ENCODE results near the gene ZRANB2. TPM values are rescaled to one million over a fixed set of nuclear protein-coding genes. Genes with fewer than 3 reads are reported as not detected.

ZRANB2 gene
- total RNA-seq, 1 experiment from 2014 or later: 67.9 TPM

- Histone ChIP-seq H4K20me1 (ENCODE audit: insufficient read depth) (no peaks in the 10 kb centered on the region), H3K9me3 (ENCODE audit: control insufficient read depth in 1 of 2, insufficient read depth in 1 of 2, low read depth in 1 of 2, low read length in 2 of 2) (no peaks in the 10 kb centered on the region), H3K27ac (ENCODE audit: low read depth, low read length) (no peak overlapping the region), H3K9me2 (ENCODE audit: insufficient read depth) (no peaks in the 10 kb centered on the region), H3K4me3 (replicated peaks in 1 of 2; ENCODE audit: low read depth in 1 of 2, low read length in 2 of 2) (no peak overlapping the region), H2AFZ (ENCODE audit: low read depth, low read length, poor library complexity, severe bottlenecking) (no peak overlapping the region), H3K4me2 (ENCODE audit: low read length) (no peak overlapping the region), H3K27me3 (ENCODE audit: insufficient read depth, low read length) (peaks cover 45% of the 10 kb centered on the region), H3K9ac (ENCODE audit: low read length) (no peak overlapping the region), H3K36me3 (ENCODE audit: control insufficient read depth in 1 of 2, insufficient read depth in 2 of 2, low read length in 2 of 2) (no peaks in the 10 kb centered on the region), H3K4me1 (ENCODE audit: control insufficient read depth in 1 of 2, insufficient read depth in 2 of 2, low read length in 2 of 2) (no peaks in the 10 kb centered on the region), H3K79me2 (ENCODE audit: insufficient read depth, low read length) (no peaks in the 10 kb centered on the region)
- ChIA-PET RAD21 (ENCODE audit: low non-redundant PET in 1 of 2, low total read pairs in 2 of 2, uncharacterized antibody in 2 of 2, unreplicated experiment in 2 of 2) (no interaction called here), CTCF (no interaction called here), POLR2A (no interaction called here)
- TF ChIP-seq EGR1 (IDR thresholded peaks at IDR 0.05; ENCODE audit: low read depth) (no peak), SP1 (IDR thresholded peaks at IDR 0.05; ENCODE audit: low read depth) (no peak), CBX3 (IDR thresholded peaks at IDR 0.05; ENCODE audit: low read depth) (no peak)
- no peak for ATAC-seq
- no peak for DNase-seq (ENCODE audit: low read depth, low spot score)
- intact Hi-C loops (cut with micrococcal nuclease): no loop called here
- no TSS peak for BruUV-seq (replicated peaks)
Measured at GRCh38 chr1:71026093-71026492, 54.7 kb downstream of the ZRANB2 start.

GRCh38 chr1:71023515-71023914 is 57.3 kb downstream of the ZRANB2 start:
- CTCF ChIA-PET: no interaction called here
- H3K79me2 ChIP-seq (ENCODE audit: insufficient read depth, low read length): no peaks in the 10 kb centered on the region
- intact Hi-C loops (cut with micrococcal nuclease): no loop called here

More at GRCh38 chr1:71023515-71023914, 57.3 kb downstream of the ZRANB2 start:
- ChIA-PET RAD21 (ENCODE audit: low non-redundant PET in 1 of 2, low total read pairs in 2 of 2, uncharacterized antibody in 2 of 2, unreplicated experiment in 2 of 2) (no interaction called here), POLR2A (no interaction called here)
- ATAC-seq (no peak), DNase-seq (ENCODE audit: low read depth, low spot score) (no peak)
- no TSS peak for BruUV-seq (replicated peaks)
- Histone ChIP-seq H3K4me1 (ENCODE audit: control insufficient read depth in 1 of 2, insufficient read depth in 2 of 2, low read length in 2 of 2) (no peaks in the 10 kb centered on the region), H3K27me3 (ENCODE audit: insufficient read depth, low read length) (peaks cover 35% of the 10 kb centered on the region; the same call in 1 of the 2 replicates), H3K9ac (ENCODE audit: low read length) (no peak overlapping the region), H3K27ac (ENCODE audit: low read depth, low read length) (no peak overlapping the region), H3K9me2 (ENCODE audit: insufficient read depth) (no peaks in the 10 kb centered on the region), H2AFZ (ENCODE audit: low read depth, low read length, poor library complexity, severe bottlenecking) (no peak overlapping the region), H3K9me3 (ENCODE audit: control insufficient read depth in 1 of 2, insufficient read depth in 1 of 2, low read depth in 1 of 2, low read length in 2 of 2) (no peaks in the 10 kb centered on the region), H3K4me2 (ENCODE audit: low read length) (no peak overlapping the region), H4K20me1 (ENCODE audit: insufficient read depth) (no peaks in the 10 kb centered on the region), H3K36me3 (ENCODE audit: control insufficient read depth in 1 of 2, insufficient read depth in 2 of 2, low read length in 2 of 2) (no peaks in the 10 kb centered on the region), H3K4me3 (replicated peaks in 1 of 2; ENCODE audit: low read depth in 1 of 2, low read length in 2 of 2) (no peak overlapping the region)
- TF ChIP-seq CTCF (IDR thresholded peaks at IDR 0.05 in 2 of 3, conservative IDR thresholded peaks at IDR 0.05 in 1 of 3; ENCODE audit: borderline replicate concordance in 1 of 3, insufficient read depth in 1 of 3, low read depth in 2 of 3, low read length in 2 of 3) (no peak), SP1 (IDR thresholded peaks at IDR 0.05; ENCODE audit: low read depth) (no peak), CBX3 (IDR thresholded peaks at IDR 0.05; ENCODE audit: low read depth) (no peak), EGR1 (IDR thresholded peaks at IDR 0.05; ENCODE audit: low read depth) (no peak), ATF3 (IDR thresholded peaks at IDR 0.05) (no peak), EZH2 (IDR thresholded peaks at IDR 0.05) (no peak), FOSL1 (IDR thresholded peaks at IDR 0.05; ENCODE audit: low read depth) (no peak), REST (IDR thresholded peaks at IDR 0.05; ENCODE audit: low read depth) (no peak), RAD21 (IDR thresholded peaks at IDR 0.05; ENCODE audit: low read depth) (no peak), SRF (IDR thresholded peaks at IDR 0.05; ENCODE audit: low read depth) (no peak), POLR2AphosphoS5 (IDR thresholded peaks at IDR 0.05; ENCODE audit: low read depth, low read length) (no peak)
